HCT116 (cell line): ENCODE results near the gene NFKB2. TPM values are rescaled to one million over a fixed set of nuclear protein-coding genes. Genes with fewer than 3 reads are reported as not detected.

Source experiments
- microRNA counts: library from miRNA; unstranded; fragments of <30 nt; microRNA quantifications from one replicate; lab custom pipeline; 2015
- microRNA-seq: library from miRNA; unstranded; fragments of <30 nt; microRNA quantifications from one replicate; pipeline ENCODE4, GENCODE V29; 2016; ENCODE audit warnings: borderline number of aligned reads
- total RNA-seq: library from RNA; stranded (reverse); gene quantifications from one replicate; pipeline ENCODE4 v1.2.1, GENCODE V29; 2021; ENCODE audit not compliant: unreplicated experiment

Gene NFKB2
- total RNA-seq, 1 experiment from 2014 or later, result 115 TPM

MicroRNAs encoded within 50 kb of the gene (microRNA counts, 767-probe panel; counts per million panel counts)
- microRNA hsa-miR-146b-3p (lab: Ali Mortazavi, UCI) (not detected), microRNA hsa-miR-146b-5p (lab: Ali Mortazavi, UCI) (not detected)

Small RNA genes lying within 50 kb of the gene (microRNA-seq; reads per million reads assigned to microRNA genes)
- gene MIR146B, result 81.4 reads per million, percentile 61 among the genes with 10 or more reads in this experiment

Other genes with a start within 250 kb of the NFKB2 start
- 231 TPM for gene NOLC1, start 243.3 kb upstream of the NFKB2 start, total RNA-seq
- gene ELOVL3, start 169.4 kb upstream of the NFKB2 start, total RNA-seq, result 5.5 TPM
- gene PITX3, start 154.2 kb upstream of the NFKB2 start, total RNA-seq, result 1.9 TPM
- gene GBF1, start 150.2 kb upstream of the NFKB2 start, total RNA-seq, result 58.9 TPM
- gene PSD, start 23.1 kb downstream of the NFKB2 start, total RNA-seq, result 9.7 TPM
- 21.1 TPM for gene FBXL15, start 25.1 kb downstream of the NFKB2 start, total RNA-seq
- 96.7 TPM for gene CUEDC2, start 36.9 kb downstream of the NFKB2 start, total RNA-seq
- 2.1 TPM for gene C10orf95, start 55.8 kb downstream of the NFKB2 start, total RNA-seq
- 94.2 TPM for gene ACTR1A, start 107.0 kb downstream of the NFKB2 start, total RNA-seq
- 18.8 TPM for gene SUFU, start 108.3 kb downstream of the NFKB2 start, total RNA-seq
- 91.6 TPM for gene TRIM8, start 248.8 kb downstream of the NFKB2 start, total RNA-seq